Measurements from ENCODE around the gene FTHL17. TPM values are rescaled to one million over a fixed set of nuclear protein-coding genes. Genes with fewer than 3 reads are reported as not detected.

FTHL17 gene
- not detected in 2 replicates for total RNA-seq

DNA sequence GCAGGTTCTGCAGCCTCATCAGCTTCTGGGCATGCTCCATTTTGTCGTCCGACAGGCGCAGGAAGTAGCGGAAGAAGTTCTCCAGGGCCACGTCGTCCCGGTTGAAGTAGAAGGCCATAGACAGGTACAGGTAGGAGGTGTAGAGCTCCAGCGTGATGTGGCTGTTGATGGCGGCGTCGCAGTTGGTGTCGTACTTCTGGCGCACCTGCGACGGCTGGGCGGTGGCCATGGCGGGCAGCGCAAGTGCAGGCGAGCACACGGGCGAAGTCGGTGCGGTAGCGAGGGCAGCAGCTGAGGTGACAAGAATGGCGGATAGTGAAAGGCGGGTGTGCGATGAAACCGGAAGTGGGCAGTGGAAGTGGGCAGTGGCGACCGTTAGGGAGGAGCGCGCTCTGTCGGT, at the start of gene FTHL17:
Gene FTHL17, minus strand, starts transcription at position 317 of the 400 bp plus-strand sequence. Its CDS starts 88 bp downstream, at position 229.

Other genes with a start within 250 kb of the FTHL17 start
- 23.9 and 43.7 TPM in 2 replicates for gene TAB3, start 182.8 kb downstream of the FTHL17 start, total RNA-seq

All from placental epithelial cell (primary cell).